Activated CD8-positive, alpha-beta T cell treated with anti-CD3 and anti-CD28 coated beads for 36 hours (primary cell): ENCODE measurements around the gene C2orf68. TPM values are rescaled to one million over a fixed set of nuclear protein-coding genes. Genes with fewer than 3 reads are reported as not detected.
"Not testable (repeated sequence)": the region's sequence is repeated elsewhere in the genome, so short reads cannot be mapped to it uniquely, and the experiment has no call there.

Experiments
- ATAC-seq: fragments of 200-7000 bp; cut with Tn5 transposase; one replicate; pipeline ENCODE4 v1.10.0; 2021; ENCODE audit warnings: mild to moderate bottlenecking, moderate library complexity
- CTCF ChIA-PET: fragments of 350-600 bp; sonication (Branson Sonifier 250); formaldehyde crosslinking; loops from one replicate; lab custom pipeline; 2021; ENCODE audit warnings: antibody characterized with exemption; lab: Charles Lee
- POLR2A ChIA-PET: fragments of 350-600 bp; sonication (Branson Sonifier 250); formaldehyde crosslinking; loops from one replicate; lab custom pipeline; 2021; ENCODE audit warnings: antibody characterized with exemption; lab: Charles Lee
- DNase-seq: peaks from one replicate; pipeline ENCODE4 v3.0.0-alpha.2; 2020
- H3K27ac Mint-ChIP-seq: one replicate; pipeline ENCODE4 v1.8.0; 2021; ENCODE audit warnings: mild to moderate bottlenecking, mixed read lengths
- H3K27me3 Mint-ChIP-seq: one replicate; pipeline ENCODE4 v1.8.0; 2021; ENCODE audit warnings: mixed read lengths
- H3K36me3 Mint-ChIP-seq: one replicate; pipeline ENCODE4 v1.8.0; 2021; ENCODE audit warnings: low read depth, mixed read lengths
- H3K4me1 Mint-ChIP-seq: one replicate; pipeline ENCODE4 v1.8.0; 2021; ENCODE audit warnings: low read depth, mixed read lengths
- H3K4me3 Mint-ChIP-seq: one replicate; pipeline ENCODE4 v1.8.0; 2021; ENCODE audit warnings: mild to moderate bottlenecking, moderate library complexity, mixed read lengths
- H3K9me3 Mint-ChIP-seq: one replicate; pipeline ENCODE4 v1.8.0; 2021; ENCODE audit warnings: mixed read lengths
- CTCF ChIP-seq: fragments of 200-600 bp; IDR thresholded peaks from one replicate; pipeline ENCODE4 v1.8.0; 2022; ENCODE audit warnings: antibody characterized with exemption, mild to moderate bottlenecking
- intact Hi-C: fragments of 100-400 bp; cut with micrococcal nuclease; formaldehyde crosslinking; loops from one replicate; pipeline ENCODE4 v1.10.0; 2022
- total RNA-seq, 2 experiments: library from RNA; stranded (reverse); gene quantifications; one replicate each; pipeline ENCODE4 v1.2.3, GENCODE V29; 2021

Gene C2orf68
- total RNA-seq, 2 experiments from 2014 or later, result 25.4 to 29.1 TPM

GRCh38 chr2:85566265-85566664 lies 45.6 kb downstream of the C2orf68 start:
- Mint-ChIP-seq H3K9me3 (no peaks in the 10 kb centered on the region), H3K27ac (no peak overlapping the region), H3K4me1 (peaks cover 9% of the 10 kb centered on the region), H3K27me3 (no peaks in the 10 kb centered on the region), H3K36me3 (no peaks in the 10 kb centered on the region), H3K4me3 (no peak overlapping the region)
- ChIA-PET POLR2A (interaction anchor here (23.8 kb wide), 1 partner anchor 22 kb away, joined by 467 read pairs; the partner anchor contains the start of gene MAT2A), CTCF (interaction anchor here (1.1 to 1.7 kb wide), 3 partner anchors 11 to 19 kb away, joined by 3 to 5 read pairs (median 4); partner anchors contain the start of gene VAMP8)
- TF ChIP-seq CTCF, result no peak
- intact Hi-C loops, result no loop called here
- ATAC-seq (no peak), DNase-seq (no peak)

GRCh38 chr2:85564144-85564563 lies 47.7 kb downstream of the C2orf68 start:
- Mint-ChIP-seq H3K27ac (no peak overlapping the region), H3K36me3 (no peaks in the 10 kb centered on the region), H3K27me3 (no peaks in the 10 kb centered on the region), H3K4me1 (peaks cover 25% of the 10 kb centered on the region), H3K9me3 (no peaks in the 10 kb centered on the region), H3K4me3 (no peak overlapping the region)
- DNase-seq, result no peak
- no peak for TF ChIP-seq CTCF
- ATAC-seq, result no peak
- POLR2A ChIA-PET, result interaction anchor here (0.6 to 23.8 kb wide), 2 partner anchors 19 to 158 kb away, joined by 3 to 467 read pairs; partner anchors contain the start of gene MAT2A
- intact Hi-C loops, result no loop called here
- CTCF ChIA-PET, result no interaction called here

- no peak for TF ChIP-seq CTCF
- H3K4me1 Mint-ChIP-seq, result peaks cover 32% of the 10 kb centered on the region
- H3K27me3 Mint-ChIP-seq, result no peaks in the 10 kb centered on the region
- CTCF ChIA-PET, result interaction anchor here (0.9 to 4.1 kb wide), 5 partner anchors 11 to 173 kb away, joined by 3 to 35 read pairs (median 6); partner anchors contain the start of gene SH2D6
- DNase-seq, result peak; percentile 98
- H3K27ac Mint-ChIP-seq, result peak within 1 kb of the TSS; percentile 100
- peak within 1 kb of the TSS; percentile 100 for H3K4me3 Mint-ChIP-seq
- peak; percentile 95 for ATAC-seq
- no peaks in the 10 kb centered on the region for H3K9me3 Mint-ChIP-seq
- peaks cover 8% of the 10 kb centered on the region for H3K36me3 Mint-ChIP-seq
- intact Hi-C loops, result no loop called here
- POLR2A ChIA-PET, result interaction anchor here (0.6 to 23.8 kb wide), 9 partner anchors 9 to 156 kb away, joined by 3 to 467 read pairs (median 4); partner anchors contain the start of genes MAT2A, RNF181 and VAMP8
Measured at GRCh38 chr2:85561280-85562212, 50.3 kb downstream of the C2orf68 start, which contains the start of gene GGCX. GGCX (minus strand) TSS chr2:85561493; CDS start chr2:85561428, 65 bp downstream.

- ATAC-seq, result peak; percentile 28
- Mint-ChIP-seq H3K27me3 (no peaks in the 10 kb centered on the region), H3K27ac (peak overlapping the region; percentile 100), H3K36me3 (peaks cover 8% of the 10 kb centered on the region), H3K9me3 (no peaks in the 10 kb centered on the region), H3K4me3 (peak overlapping the region; percentile 100), H3K4me1 (peaks cover 32% of the 10 kb centered on the region)
- ChIA-PET CTCF (interaction anchor here (0.9 to 4.1 kb wide), 7 partner anchors 10 to 172 kb away, joined by 3 to 35 read pairs (median 6); partner anchors contain the start of gene SH2D6), POLR2A (interaction anchor here (0.6 to 23.8 kb wide), 11 partner anchors 16 to 155 kb away, joined by 3 to 467 read pairs (median 4); partner anchors contain the start of genes MAT2A, RNF181, SH2D6 and VAMP8)
- intact Hi-C loops, result no loop called here
- DNase-seq, result peak; percentile 65
- no peak for TF ChIP-seq CTCF
Measured at GRCh38 chr2:85560812-85561279, 51.0 kb downstream of the C2orf68 start.

GRCh38 chr2:85560403-85560726 lies 51.5 kb downstream of the C2orf68 start:
- CTCF ChIA-PET, result interaction anchor here (0.9 to 4.1 kb wide), 7 partner anchors 9 to 171 kb away, joined by 3 to 35 read pairs (median 6); partner anchors contain the start of gene SH2D6

More at GRCh38 chr2:85560403-85560726, 51.5 kb downstream of the C2orf68 start:
- H3K9me3 Mint-ChIP-seq, H3K36me3 Mint-ChIP-seq, ATAC-seq, DNase-seq, H3K27me3 Mint-ChIP-seq, intact Hi-C loops: not testable (repeated sequence)
- peak overlapping the region; percentile 100 for H3K4me3 Mint-ChIP-seq
- peaks cover 32% of the 10 kb centered on the region for H3K4me1 Mint-ChIP-seq
- peak overlapping the region; percentile 100 for H3K27ac Mint-ChIP-seq
- POLR2A ChIA-PET, result interaction anchor here (0.6 to 23.8 kb wide), 10 partner anchors 16 to 155 kb away, joined by 3 to 467 read pairs (median 4); partner anchors contain the start of genes MAT2A, RNF181, SH2D6 and USP39
